Measurements from ENCODE around the gene LYPLA2.
"Not testable (repeated sequence)": the region's sequence is repeated elsewhere in the genome, so short reads cannot be mapped to it uniquely, and the experiment has no call there.

Gene LYPLA2

GRCh38 chr1:23800400-23801337 lies 9.7 kb downstream of the LYPLA2 start, which contains the start of gene GALE:
Gene GALE (minus strand): TSS chr1:23800754. CDS start chr1:23799007, 1,747 bp downstream.
- Histone ChIP-seq H3K9me3 (no peaks in the 10 kb centered on the region), H3K36me3 (peaks cover 52% of the 10 kb centered on the region), H3K27ac (peak within 1 kb of the TSS; percentile 80), H3K4me3 (peak within 1 kb of the TSS; percentile 86), H3K4me2 (peak within 1 kb of the TSS; percentile 96), H3K9ac (peak within 1 kb of the TSS; percentile 85), H3K4me1 (peaks cover 21% of the 10 kb centered on the region), H4K20me1 (0 out of 2 replicates have a peak, but pooled peaks cover 9% of the 10 kb centered on the region), H3K27me3 (no peaks in the 10 kb centered on the region)
- TF ChIP-seq Cebpa-rat (IDR thresholded peaks at IDR 0.05) = no peak

GRCh38 chr1:23801338-23801748 lies 10.4 kb downstream of the LYPLA2 start:
- 0 out of 2 replicates have a peak, but pooled peaks have one; percentile 41 for TF ChIP-seq Cebpa-rat (IDR thresholded peaks at IDR 0.05)
- Histone ChIP-seq H3K4me1 (peaks cover 21% of the 10 kb centered on the region), H4K20me1 (0 out of 2 replicates have a peak, but pooled peaks cover 9% of the 10 kb centered on the region), H3K4me3 (peak overlapping the region; percentile 86), H3K4me2 (peak overlapping the region; percentile 96), H3K27me3 (no peaks in the 10 kb centered on the region), H3K27ac (peak overlapping the region; percentile 80), H3K9ac (peak overlapping the region; percentile 85), H3K9me3 (no peaks in the 10 kb centered on the region), H3K36me3 (peaks cover 49% of the 10 kb centered on the region)

GRCh38 chr1:23801876-23802275 lies 10.9 kb downstream of the LYPLA2 start:
- H3K4me3 ChIP-seq = no peak overlapping the region

GRCh38 chr1:23802809-23803342 lies 11.9 kb downstream of the LYPLA2 start:
- Histone ChIP-seq H3K4me1 (peaks cover 23% of the 10 kb centered on the region), H3K36me3 (peaks cover 49% of the 10 kb centered on the region)
- not testable (repeated sequence) for H3K9ac ChIP-seq, H4K20me1 ChIP-seq, H3K27ac ChIP-seq, H3K9me3 ChIP-seq, H3K27me3 ChIP-seq, H3K4me3 ChIP-seq, H3K4me2 ChIP-seq

More at GRCh38 chr1:23801876-23802275, 10.9 kb downstream of the LYPLA2 start:
- Histone ChIP-seq H3K4me1 (peaks cover 21% of the 10 kb centered on the region), H3K36me3 (peaks cover 49% of the 10 kb centered on the region), H3K9ac (peak overlapping the region; percentile 85; the same call in 1 of the 2 replicates), H3K27ac (no peak overlapping the region), H3K4me2 (peak overlapping the region; percentile 96), H3K27me3 (no peaks in the 10 kb centered on the region), H3K9me3 (no peaks in the 10 kb centered on the region), H4K20me1 (0 out of 2 replicates have a peak, but pooled peaks cover 9% of the 10 kb centered on the region)
- TF ChIP-seq Cebpa-rat (IDR thresholded peaks at IDR 0.05) = no peak

- H4K20me1 ChIP-seq = 0 out of 2 replicates have a peak, but pooled peaks cover 9% of the 10 kb centered on the region
- no peak for TF ChIP-seq Cebpa-rat (IDR thresholded peaks at IDR 0.05)
- H3K36me3 ChIP-seq = peaks cover 48% of the 10 kb centered on the region
- no peak overlapping the region for H3K4me3 ChIP-seq
- no peak overlapping the region for H3K4me2 ChIP-seq
- H3K27me3 ChIP-seq = no peaks in the 10 kb centered on the region
- no peak overlapping the region for H3K9ac ChIP-seq
- peaks cover 26% of the 10 kb centered on the region for H3K4me1 ChIP-seq
- no peak overlapping the region for H3K27ac ChIP-seq
- H3K9me3 ChIP-seq = no peaks in the 10 kb centered on the region
Measured at GRCh38 chr1:23803674-23804073, 12.7 kb downstream of the LYPLA2 start.

GRCh38 chr1:23804183-23804835 lies 13.4 kb downstream of the LYPLA2 start:
- H3K27me3 ChIP-seq = no peaks in the 10 kb centered on the region
- no peaks in the 10 kb centered on the region for H3K9me3 ChIP-seq
- H3K9ac ChIP-seq = no peak overlapping the region
- no peak overlapping the region for H3K27ac ChIP-seq
- 0 out of 2 replicates have a peak, but pooled peaks cover 4% of the 10 kb centered on the region for H4K20me1 ChIP-seq
- TF ChIP-seq Cebpa-rat (IDR thresholded peaks at IDR 0.05) = no peak
- no peak overlapping the region for H3K4me2 ChIP-seq
- H3K4me3 ChIP-seq = no peak overlapping the region
- H3K36me3 ChIP-seq = peaks cover 42% of the 10 kb centered on the region; the same call in 1 of the 2 replicates
- H3K4me1 ChIP-seq = peaks cover 20% of the 10 kb centered on the region

GRCh38 chr1:23805025-23805424 lies 14.1 kb downstream of the LYPLA2 start:
- Histone ChIP-seq H3K27me3 (no peaks in the 10 kb centered on the region), H3K9ac (no peak overlapping the region), H4K20me1 (no peaks in the 10 kb centered on the region), H3K36me3 (peaks cover 42% of the 10 kb centered on the region; the same call in 1 of the 2 replicates), H3K9me3 (no peaks in the 10 kb centered on the region), H3K4me2 (no peak overlapping the region), H3K27ac (no peak overlapping the region), H3K4me3 (no peak overlapping the region), H3K4me1 (peaks cover 17% of the 10 kb centered on the region)
- TF ChIP-seq Cebpa-rat (IDR thresholded peaks at IDR 0.05) = no peak

GRCh38 chr1:23806280-23806679 lies 15.3 kb downstream of the LYPLA2 start:
- Histone ChIP-seq H3K4me1 (peaks cover 26% of the 10 kb centered on the region), H3K27ac (no peak overlapping the region), H3K9ac (no peak overlapping the region), H3K36me3 (peaks cover 42% of the 10 kb centered on the region; the same call in 1 of the 2 replicates), H3K4me3 (no peak overlapping the region), H4K20me1 (no peaks in the 10 kb centered on the region), H3K27me3 (no peaks in the 10 kb centered on the region), H3K9me3 (no peaks in the 10 kb centered on the region), H3K4me2 (no peak overlapping the region)
- TF ChIP-seq Cebpa-rat (IDR thresholded peaks at IDR 0.05) = no peak

- no peaks in the 10 kb centered on the region for H3K27me3 ChIP-seq
- no peaks in the 10 kb centered on the region for H4K20me1 ChIP-seq
- H3K36me3 ChIP-seq = peaks cover 48% of the 10 kb centered on the region
- H3K4me2 ChIP-seq = no peak overlapping the region
- no peak overlapping the region for H3K4me3 ChIP-seq
- no peaks in the 10 kb centered on the region for H3K9me3 ChIP-seq
- no peak for TF ChIP-seq Cebpa-rat (IDR thresholded peaks at IDR 0.05)
- no peak overlapping the region for H3K9ac ChIP-seq
- H3K27ac ChIP-seq = no peak overlapping the region
- H3K4me1 ChIP-seq = peaks cover 25% of the 10 kb centered on the region
Measured at GRCh38 chr1:23807453-23807852, 16.5 kb downstream of the LYPLA2 start.
